HFF-Myc (cell line): ENCODE data around the gene TNFSF9.
A peak's percentile ranks its signal among the peaks of the same experiment; 100 is the strongest.

Experiments
- DNase-seq: peaks from one replicate; pipeline ENCODE4 v3.0.0-alpha.2; 2011; ENCODE audit warnings: low read depth; ENCODE audit errors: extremely low read depth
- H3K4me3 ChIP-seq: replicated peaks from 2 replicates; pipeline ENCODE4 v1.5.1; 2011; ENCODE audit warnings: low read depth, mild to moderate bottlenecking, control low read depth, low read length
- CTCF ChIP-seq: IDR thresholded peaks from 2 replicates; pipeline ENCODE4 v1.5.1; 2012; ENCODE audit warnings: mild to moderate bottlenecking, low read depth, low read length, control low read depth; ENCODE audit errors: missing control alignments

TNFSF9 gene, protein sequence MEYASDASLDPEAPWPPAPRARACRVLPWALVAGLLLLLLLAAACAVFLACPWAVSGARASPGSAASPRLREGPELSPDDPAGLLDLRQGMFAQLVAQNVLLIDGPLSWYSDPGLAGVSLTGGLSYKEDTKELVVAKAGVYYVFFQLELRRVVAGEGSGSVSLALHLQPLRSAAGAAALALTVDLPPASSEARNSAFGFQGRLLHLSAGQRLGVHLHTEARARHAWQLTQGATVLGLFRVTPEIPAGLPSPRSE

DNA sequence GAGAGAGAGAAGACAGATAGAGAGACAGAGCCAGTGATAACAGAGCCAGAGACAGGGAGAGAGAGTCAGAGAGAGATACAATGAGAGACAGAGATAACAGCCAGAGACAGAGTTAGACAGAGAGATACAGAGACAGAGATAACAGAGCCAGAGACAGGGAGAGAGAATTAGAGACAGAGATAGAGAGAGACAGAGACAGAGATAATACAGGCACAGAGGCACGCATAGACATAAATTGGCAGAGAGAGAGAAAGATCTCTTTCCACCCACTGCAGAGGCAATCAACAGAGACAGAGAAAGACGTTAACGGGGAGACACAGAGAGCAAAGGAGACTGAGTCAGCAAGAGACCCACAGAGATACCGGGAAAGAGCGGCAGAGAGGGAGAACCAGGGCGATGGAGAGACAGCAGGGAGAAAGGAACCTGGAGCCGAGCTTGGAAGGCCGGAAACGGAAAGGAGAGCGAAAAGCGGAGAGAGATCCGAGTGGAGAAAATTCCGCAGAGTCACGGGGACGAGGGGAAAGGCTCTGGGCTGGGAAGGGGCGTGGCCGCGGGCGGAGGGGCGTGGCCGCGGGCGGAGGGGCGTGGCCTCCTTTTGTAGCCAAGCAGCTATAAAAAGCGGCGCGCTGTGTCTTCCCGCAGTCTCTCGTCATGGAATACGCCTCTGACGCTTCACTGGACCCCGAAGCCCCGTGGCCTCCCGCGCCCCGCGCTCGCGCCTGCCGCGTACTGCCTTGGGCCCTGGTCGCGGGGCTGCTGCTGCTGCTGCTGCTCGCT, at the start of gene TNFSF9:
TSS of gene TNFSF9 (plus strand) at position 641 of the 777 bp plus-strand sequence. CDS start at position 652, 11 bp downstream.
- H3K4me3 ChIP-seq: peak within 1 kb of the TSS; percentile 49
- DNase-seq: peak; percentile 71

DNA sequence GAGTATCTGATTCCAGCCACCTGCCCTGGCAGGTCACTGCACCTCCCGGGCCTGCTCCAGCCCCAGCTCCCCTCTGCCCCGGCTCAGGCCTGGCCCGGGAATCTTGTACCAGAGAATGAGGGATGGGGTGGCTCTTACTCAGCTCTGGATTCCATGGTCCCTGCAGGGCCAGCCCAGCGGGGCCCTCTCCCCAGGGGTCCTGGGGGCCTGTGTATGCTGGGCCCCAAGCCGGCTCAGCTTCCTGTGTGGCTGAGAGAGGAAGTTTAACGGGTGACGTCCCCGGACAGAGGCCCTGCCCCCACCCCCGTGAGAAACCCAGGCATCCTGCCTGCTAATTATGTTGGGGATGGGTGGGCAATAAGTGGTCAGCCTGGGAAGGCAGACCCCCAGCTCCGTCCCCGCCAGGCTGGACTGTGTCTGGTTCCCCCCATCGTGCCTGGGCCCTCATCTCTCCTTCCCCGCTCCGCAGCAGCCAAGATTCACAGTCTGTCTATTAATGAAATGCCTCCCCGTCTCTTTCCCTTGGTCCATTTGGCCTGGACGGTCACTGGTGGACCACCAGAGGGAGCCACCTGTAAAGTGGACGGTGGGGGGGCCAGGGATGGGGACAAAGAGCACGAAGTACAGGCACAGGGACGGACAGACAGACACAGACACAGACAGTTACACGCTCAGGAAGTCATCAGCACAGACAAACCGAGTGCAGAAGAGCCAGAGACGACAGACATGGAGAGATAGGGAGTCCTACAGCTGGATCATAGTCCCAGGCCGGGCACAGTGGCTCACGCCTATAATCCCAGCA, 49.1 kb upstream of the TNFSF9 start, which contains the start of gene DENND1C:
TSS of gene DENND1C (minus strand) at position 247 of the 802 bp plus-strand sequence. CDS start at position 155, 92 bp downstream.
- peak; percentile 67 for TF ChIP-seq CTCF
- no peak within 1 kb of the TSS for H3K4me3 ChIP-seq
- DNase-seq: no peak

More for the DNA sequence above, at the start of gene TNFSF9:
- no peak for TF ChIP-seq CTCF

DNA sequence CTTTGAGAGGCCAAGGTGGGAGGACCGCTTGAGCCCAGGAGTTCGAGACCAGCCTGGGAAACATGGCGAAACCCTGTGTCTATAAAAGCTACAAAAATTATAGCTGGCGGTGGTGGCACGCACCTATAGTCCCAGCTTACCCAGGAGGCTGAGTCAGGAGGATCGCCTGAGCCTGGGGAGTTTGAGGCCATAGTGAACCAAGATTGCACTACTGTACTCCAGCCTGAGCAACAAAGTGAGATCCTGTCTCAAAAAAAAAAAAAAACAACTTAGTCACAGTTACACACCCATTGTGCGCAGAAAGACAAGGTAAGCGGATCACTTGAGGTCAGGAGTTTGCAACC, 48.5 kb upstream of the TNFSF9 start:
- no peak for TF ChIP-seq CTCF
- no peak for DNase-seq
- no peak overlapping the region for H3K4me3 ChIP-seq

GRCh38 chr19:6483235-6483634, 47.6 kb upstream of the TNFSF9 start:
- TF ChIP-seq CTCF: no peak
- H3K4me3 ChIP-seq: no peak overlapping the region
- DNase-seq: no peak

DNA sequence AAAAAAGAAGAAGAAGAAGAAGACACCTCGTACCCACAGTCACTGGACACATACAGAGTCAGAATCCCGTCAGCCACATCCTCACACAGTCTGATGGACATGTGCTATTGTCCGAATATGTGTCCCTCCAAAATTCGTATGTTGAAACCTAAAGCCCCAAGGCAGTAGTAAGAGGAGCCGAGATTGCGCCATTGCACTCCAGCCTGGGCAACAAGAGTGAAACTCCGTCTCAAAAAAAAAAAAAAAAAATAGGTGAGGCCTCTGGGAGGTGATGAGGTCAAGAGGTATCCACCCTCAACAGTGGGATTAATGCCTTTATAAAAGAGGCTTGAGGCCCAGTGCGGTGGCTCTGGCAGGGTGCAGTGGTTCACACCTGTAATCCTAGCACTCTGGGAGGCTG, 46.6 kb upstream of the TNFSF9 start:
- no peak for DNase-seq
- no peak for TF ChIP-seq CTCF
- no peak overlapping the region for H3K4me3 ChIP-seq

DNA sequence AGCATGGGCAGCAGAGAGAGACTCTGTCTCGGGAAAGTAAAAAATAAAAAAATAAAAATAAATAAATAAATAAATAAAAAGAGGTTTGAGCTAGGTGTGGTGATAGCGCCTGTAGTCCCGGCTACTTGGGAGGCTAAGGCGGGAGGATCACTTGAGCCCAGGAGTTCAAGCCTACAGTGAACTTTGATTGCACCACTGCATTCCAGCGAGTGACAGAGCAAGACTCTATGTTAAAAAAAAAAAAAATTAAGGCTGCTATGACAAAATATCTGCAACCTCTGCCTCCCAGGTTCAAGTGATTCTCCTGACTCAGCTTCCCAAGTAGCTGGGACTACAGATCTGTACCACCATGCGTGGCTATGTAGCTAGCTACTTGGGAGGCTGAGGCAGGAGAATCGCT, 46.0 kb upstream of the TNFSF9 start:
- no peak overlapping the region for H3K4me3 ChIP-seq
- TF ChIP-seq CTCF: no peak
- DNase-seq: no peak
